Measurements from ENCODE around the gene TAAR5.
"Not testable (repeated sequence)": the region's sequence is repeated elsewhere in the genome, so short reads cannot be mapped to it uniquely, and the experiment has no call there.

TAAR5 gene

GRCh38 chr6:132589454-132589853 lies at the start of gene TAAR5:
Gene TAAR5, minus strand, starts transcription at chr6:132589741. Its CDS starts 55 bp downstream, at chr6:132589686.
- DNase-seq, result no peak

- DNase-seq, result not testable (repeated sequence)
These were observed 47.6 kb upstream of the TAAR5 start for GRCh38 chr6:132637135-132637534.

- not testable (repeated sequence) for DNase-seq
These were observed 46.4 kb upstream of the TAAR5 start for GRCh38 chr6:132635906-132636305.

GRCh38 chr6:132635288-132635687 lies 45.7 kb upstream of the TAAR5 start:
- DNase-seq, result not testable (repeated sequence)

DNA sequence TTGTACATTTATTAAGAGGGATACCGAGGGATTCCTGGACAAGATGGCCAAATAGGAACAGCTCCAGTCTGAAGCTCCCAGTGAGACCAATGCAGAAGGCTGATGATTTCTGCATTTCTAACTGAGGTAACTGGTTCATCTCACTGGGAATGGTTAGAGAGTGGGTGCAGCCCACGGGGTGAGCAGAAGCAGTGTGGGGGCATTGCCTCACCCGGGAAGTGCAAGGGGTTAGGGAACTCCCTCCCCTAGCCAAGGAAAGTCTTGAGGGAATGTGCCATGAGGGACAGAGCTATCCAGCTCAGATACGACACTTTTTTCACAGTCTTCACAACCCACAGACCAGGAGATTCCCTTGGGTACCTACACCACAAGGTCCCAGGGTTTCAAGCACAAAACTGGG lies 45.3 kb upstream of the TAAR5 start:
- no peak for DNase-seq

DNA sequence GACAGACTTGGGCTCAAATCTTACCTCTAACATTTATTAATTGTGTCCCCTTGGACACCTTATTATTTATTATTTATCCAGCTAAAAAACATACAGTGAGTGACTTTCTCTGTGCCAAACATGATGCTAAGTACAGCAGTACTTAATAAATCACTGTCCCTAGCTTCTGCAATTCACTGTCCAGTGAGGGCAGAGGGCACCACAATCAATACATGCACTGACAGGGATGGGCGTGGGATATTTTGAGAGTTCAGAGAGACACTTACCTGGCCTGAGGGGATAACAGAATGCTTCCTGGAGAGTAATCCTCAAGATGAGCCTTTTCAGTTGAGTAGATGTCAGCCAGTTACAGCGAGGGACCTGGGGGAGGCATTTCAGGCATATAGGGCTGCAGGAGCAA lies 43.8 kb upstream of the TAAR5 start:
- DNase-seq, result no peak

DNA sequence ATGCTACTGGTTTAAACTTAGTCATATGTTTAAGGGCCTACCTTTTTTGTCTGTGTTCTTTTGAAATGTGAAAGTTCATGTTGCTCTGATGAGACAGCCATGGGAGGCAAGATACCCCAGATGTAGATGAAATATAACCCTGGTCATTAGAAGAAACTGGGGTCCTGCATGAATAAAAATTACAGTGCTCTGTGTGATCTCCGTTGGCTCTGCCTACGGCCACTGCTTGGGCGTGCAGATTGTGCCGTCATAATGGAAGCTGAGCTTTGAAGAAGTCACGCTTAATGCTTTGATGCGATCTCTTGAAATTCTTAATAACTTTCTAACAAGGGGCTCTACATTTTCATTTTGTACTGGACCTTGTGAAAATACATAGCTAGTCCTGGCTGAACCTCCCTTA lies 34.6 kb upstream of the TAAR5 start, which contains the start of gene TAAR2:
Gene TAAR2 (minus strand): TSS at position 101 of the 400 bp plus-strand sequence. CDS start 0 bp downstream, at position 101.
- no peak for DNase-seq

DNA sequence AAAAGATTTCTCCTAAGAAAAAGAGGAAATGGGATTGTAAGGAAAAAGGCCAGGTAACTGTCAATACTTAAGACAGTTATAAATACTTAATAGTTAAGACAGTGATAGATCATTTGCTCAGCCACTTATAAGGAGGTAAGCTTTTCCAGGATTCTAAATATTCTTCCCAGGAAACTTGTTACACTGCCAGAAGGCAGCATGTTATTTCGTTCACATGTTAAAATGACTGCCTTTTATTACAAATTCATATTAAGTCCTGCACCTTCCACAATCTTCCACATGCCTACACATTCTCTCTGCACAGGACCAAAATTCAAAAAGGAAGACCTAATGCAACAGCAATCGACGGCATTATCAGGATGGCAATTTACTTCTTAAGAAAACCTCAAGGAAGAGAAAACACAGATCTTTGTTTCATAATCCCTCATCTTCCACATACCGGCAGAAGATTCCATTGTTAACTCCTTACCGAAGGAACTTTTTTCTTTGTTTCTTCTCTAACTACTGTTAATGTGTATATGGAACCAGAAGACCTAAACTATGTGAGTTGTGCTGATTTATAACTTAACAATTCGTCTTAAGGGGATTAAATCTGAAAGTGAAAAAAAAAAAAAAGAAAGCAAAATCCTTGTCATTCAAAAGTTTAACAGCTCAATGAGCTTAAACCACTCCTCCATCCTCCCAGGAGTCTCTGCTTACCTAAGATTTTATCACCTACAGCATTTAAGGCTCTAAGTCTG lies 33.7 kb upstream of the TAAR5 start:
- DNase-seq, result no peak

GRCh38 chr6:132616677-132617076 lies 27.1 kb upstream of the TAAR5 start:
- no peak for DNase-seq

GRCh38 chr6:132614554-132614953 lies 25.0 kb upstream of the TAAR5 start:
- no peak for DNase-seq

GRCh38 chr6:132612449-132613108 lies 23.0 kb upstream of the TAAR5 start:
- no peak for DNase-seq

GRCh38 chr6:132611616-132612015 lies 22.1 kb upstream of the TAAR5 start:
- no peak for DNase-seq

GRCh38 chr6:132607544-132608233 lies 18.1 kb upstream of the TAAR5 start:
- no peak for DNase-seq

DNA sequence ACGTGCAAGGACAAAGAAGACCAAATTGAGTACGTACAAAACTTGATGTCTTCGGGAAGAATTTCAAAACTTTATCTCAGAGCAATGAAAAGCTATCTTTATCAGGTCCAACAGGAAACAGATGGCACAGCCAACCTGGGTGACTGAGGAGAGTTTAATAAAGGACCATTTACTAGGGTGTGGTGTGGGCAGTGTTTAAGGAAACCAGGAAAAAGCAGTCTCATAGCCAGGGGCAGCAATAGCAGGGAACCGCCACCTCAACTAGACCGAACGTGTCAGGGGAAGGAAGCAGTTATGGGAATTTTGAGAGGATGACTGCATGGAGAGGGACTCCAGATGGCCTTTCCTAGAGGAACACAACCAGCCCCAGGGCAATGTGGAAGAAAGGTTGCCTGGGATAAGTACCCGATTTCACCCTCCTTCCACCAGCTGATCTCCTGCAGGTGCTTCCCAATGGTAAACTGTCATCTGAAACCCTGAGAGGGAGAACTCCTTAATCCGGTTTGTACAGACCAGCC lies 15.2 kb upstream of the TAAR5 start:
- DNase-seq, result no peak

DNA sequence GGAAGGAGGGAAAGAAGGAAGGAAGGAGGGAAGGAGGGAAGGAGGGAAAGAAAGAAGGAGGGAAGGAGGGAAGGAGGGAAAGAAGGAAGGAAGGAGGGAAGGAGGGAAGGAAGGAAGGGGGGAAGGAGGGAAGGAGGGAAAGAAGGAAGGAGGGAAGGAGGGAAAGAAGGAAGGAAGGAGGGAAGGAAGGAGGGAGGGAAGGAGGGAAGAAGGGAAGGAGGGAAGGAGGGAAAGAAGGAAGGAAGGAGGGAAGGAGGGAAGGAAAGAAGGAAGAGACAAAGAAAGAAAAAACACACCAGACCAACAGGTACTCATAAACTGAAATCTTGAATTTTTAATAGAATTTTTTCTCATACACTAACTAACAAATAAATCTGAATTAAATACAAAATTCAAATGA lies 11.4 kb upstream of the TAAR5 start:
- DNase-seq, result not testable (repeated sequence)

DNA sequence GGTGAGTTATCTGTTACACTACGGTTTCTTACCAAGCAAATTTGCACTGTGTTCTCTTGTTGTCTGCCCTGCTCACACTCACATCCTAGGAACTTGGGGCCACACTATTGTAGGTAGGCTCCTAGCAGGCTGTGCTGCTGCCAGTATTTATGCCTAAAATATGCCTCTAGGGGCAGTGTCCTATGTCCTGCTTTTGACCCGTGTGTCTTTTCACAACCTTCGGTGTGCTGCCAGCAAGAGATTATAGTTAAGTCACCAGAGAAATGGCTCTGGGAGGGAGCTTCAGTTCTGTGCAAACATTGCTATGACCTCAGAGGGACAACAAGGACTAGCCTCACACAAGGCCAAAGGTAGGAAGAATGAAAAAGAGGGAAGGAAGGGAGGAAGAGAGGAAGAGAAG lies 8.9 kb upstream of the TAAR5 start:
- DNase-seq, result no peak

DNA sequence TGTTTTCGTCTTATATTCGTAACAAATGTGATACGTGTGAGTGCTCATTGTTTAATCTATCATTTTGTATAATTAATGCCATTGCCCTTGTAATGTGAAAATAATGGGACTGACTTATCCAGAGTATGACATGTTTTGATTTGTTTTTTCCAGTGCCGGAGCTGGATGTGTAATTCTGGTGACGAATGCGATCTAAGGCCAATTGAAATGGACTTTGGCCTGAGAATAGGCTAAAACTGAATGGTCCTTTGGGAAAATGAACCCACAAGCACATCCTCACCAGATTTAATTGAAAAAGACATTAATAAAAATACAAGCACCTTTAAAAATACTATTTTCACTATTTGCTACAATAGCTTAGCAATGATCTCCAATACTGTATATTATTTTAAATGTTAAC lies 6.7 kb upstream of the TAAR5 start:
- no peak for DNase-seq

- no peak for DNase-seq
These were observed 3.3 kb upstream of the TAAR5 start for GRCh38 chr6:132592855-132593254.

- DNase-seq, result no peak
These were observed 821 bp upstream of the TAAR5 start for GRCh38 chr6:132590362-132590761.

DNA sequence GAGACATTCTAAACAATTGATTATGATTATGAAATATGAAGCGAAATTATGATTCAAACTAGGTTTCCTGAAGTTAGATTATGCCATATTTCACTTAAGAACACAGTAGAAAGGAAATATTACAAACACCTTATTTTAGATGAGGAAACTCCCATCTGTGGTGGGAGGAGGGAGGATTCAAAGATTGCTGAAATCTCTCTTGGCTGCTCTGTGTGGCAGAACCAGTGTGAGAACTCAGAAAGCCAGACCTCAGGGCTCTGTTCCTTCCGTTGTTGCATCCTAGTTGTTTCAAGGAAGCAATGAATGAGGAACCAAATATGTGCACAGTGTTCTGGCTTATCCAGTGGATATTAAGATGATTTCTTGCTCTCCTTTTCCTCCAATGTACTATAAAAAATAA lies 2.1 kb downstream of the TAAR5 start:
- DNase-seq, result no peak

- no peak for DNase-seq
These were observed 4.8 kb downstream of the TAAR5 start for GRCh38 chr6:132584698-132585097.

GRCh38 chr6:132571774-132572173 lies 17.8 kb downstream of the TAAR5 start:
- no peak for DNase-seq

DNA sequence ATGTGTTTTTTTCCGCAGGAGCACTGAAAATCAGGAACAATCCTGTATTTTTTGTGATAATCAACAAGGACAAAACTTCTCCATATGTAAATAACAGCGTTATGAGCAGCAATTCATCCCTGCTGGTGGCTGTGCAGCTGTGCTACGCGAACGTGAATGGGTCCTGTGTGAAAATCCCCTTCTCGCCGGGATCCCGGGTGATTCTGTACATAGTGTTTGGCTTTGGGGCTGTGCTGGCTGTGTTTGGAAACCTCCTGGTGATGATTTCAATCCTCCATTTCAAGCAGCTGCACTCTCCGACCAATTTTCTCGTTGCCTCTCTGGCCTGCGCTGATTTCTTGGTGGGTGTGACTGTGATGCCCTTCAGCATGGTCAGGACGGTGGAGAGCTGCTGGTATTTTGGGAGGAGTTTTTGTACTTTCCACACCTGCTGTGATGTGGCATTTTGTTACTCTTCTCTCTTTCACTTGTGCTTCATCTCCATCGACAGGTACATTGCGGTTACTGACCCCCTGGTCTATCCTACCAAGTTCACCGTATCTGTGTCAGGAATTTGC lies 19.2 kb downstream of the TAAR5 start, which contains the start of gene TAAR6:
Gene TAAR6 (plus strand): TSS at position 102 of the 557 bp plus-strand sequence. CDS start 0 bp downstream, at position 102.
- DNase-seq, result no peak
